K562 (cell line): ENCODE data around the gene WDR46. TPM values are rescaled to one million over a fixed set of nuclear protein-coding genes. Genes with fewer than 3 reads are reported as not detected.

Source experiments
- ATAC-seq: fragments of 200-7000 bp; cut with Tn5 transposase; 3 replicates; pipeline ENCODE4 v1.9.1; 2020; ENCODE audit warnings: moderate library complexity
- BruUV-seq: library from RNA; stranded (reverse); fragments of 400-500 nt; replicated peaks from 2 replicates; lab custom pipeline; 2021; lab: Mats Ljungman, UMichigan
- CTCF ChIA-PET: fragments of 300-600 bp; formaldehyde crosslinking; extraction: SDS; loops from one replicate; lab custom pipeline; 2021; ENCODE audit warnings: low intra/inter-chr PET ratio; lab: Yijun Ruan, JAX
- POLR2A ChIA-PET: fragments of 300-600, 350-650 bp; sonication (Branson Sonifier 250); formaldehyde crosslinking; extraction: SDS; loops from one replicate; lab custom pipeline; 2021; ENCODE audit warnings: antibody characterized with exemption, inconsistent platforms; lab: Yijun Ruan, JAX
- DNase-seq, 4 experiments: peaks; one replicate each; pipeline versions ENCODE4 v3.0.0 to v3.0.0-alpha.2; 2011 to 2018; ENCODE audit warnings: low spot score in 3 of 4, mixed read lengths in 3 of 4; ENCODE audit errors: extremely low read depth in 1 of 4
- FAIRE-seq: peaks from 2 replicates; lab custom pipeline; 2011; peaks lifted over from hg19 to GRCh38; lab: Jason Lieb, UNC
- H2AFZ ChIP-seq: 2 replicates; pipeline ENCODE4 v1.6.0; 2011; ENCODE audit warnings: low read depth, low read length, control low read depth, inconsistent platforms
- H3K27ac ChIP-seq: fragments of 200-600 bp; 3 replicates; pipeline ENCODE4 v1.8.0; 2011; ENCODE audit warnings: low read depth, mild to moderate bottlenecking, control low read depth, inconsistent platforms, low read length, moderate library complexity, mixed read lengths; ENCODE audit errors: extremely low read depth
- H3K27me3 ChIP-seq, 2 experiments: fragments of 300-600 bp in 1 of 2; 2 replicates in 1 of 2; 3 replicates in 1 of 2; pipeline versions ENCODE4 v1.6.0 to v1.8.0; 2011; ENCODE audit warnings: inconsistent platforms in 2 of 2, low read length in 2 of 2, mild to moderate bottlenecking in 1 of 2, mixed read lengths in 1 of 2, moderate library complexity in 1 of 2; ENCODE audit not compliant: control insufficient read depth in 2 of 2, insufficient read depth in 2 of 2
- H3K36me3 ChIP-seq: fragments of 300-600 bp; 3 replicates; pipeline ENCODE4 v1.8.0; 2011; ENCODE audit warnings: mild to moderate bottlenecking, low read length, inconsistent platforms; ENCODE audit not compliant: control insufficient read depth, insufficient read depth
- H3K4me1 ChIP-seq, 2 experiments: fragments of 200-600 bp in 1 of 2; replicated peaks in 1 of 2; 2 replicates in 1 of 2; 3 replicates in 1 of 2; pipeline versions ENCODE4 v1.5.1 to v1.8.0; 2011; ENCODE audit warnings: inconsistent platforms in 2 of 2, low read length in 2 of 2, mild to moderate bottlenecking in 1 of 2, mixed read lengths in 1 of 2, moderate library complexity in 1 of 2; ENCODE audit not compliant: control insufficient read depth in 2 of 2, insufficient read depth in 2 of 2
- H3K4me2 ChIP-seq: 2 replicates; pipeline ENCODE4 v1.6.1; 2011; ENCODE audit warnings: low read length, control low read depth, inconsistent platforms, mixed read lengths; ENCODE audit not compliant: insufficient read depth
- H3K4me3 ChIP-seq: fragments of 200-600 bp; sonication (generic), shearing (Covaris generic); 2 replicates; pipeline ENCODE4 v1.5.1; 2016; ENCODE audit warnings: control low read depth, inconsistent platforms
- H3K79me2 ChIP-seq: fragments of 200-600 bp; 3 replicates; pipeline ENCODE4 v1.8.0; 2011; ENCODE audit warnings: low read length, inconsistent platforms; ENCODE audit not compliant: control insufficient read depth, insufficient read depth
- H3K9ac ChIP-seq, 2 experiments: 2 replicates each; pipeline versions ENCODE4 v1.6.0 to v1.6.1; 2011; ENCODE audit warnings: low read depth in 2 of 2, low read length in 2 of 2, control low read depth in 1 of 2, inconsistent platforms in 1 of 2, mild to moderate bottlenecking in 1 of 2, mixed read lengths in 1 of 2; ENCODE audit not compliant: insufficient read depth in 1 of 2
- H3K9me1 ChIP-seq: one replicate; pipeline ENCODE4 v1.6.0; 2011; ENCODE audit warnings: inconsistent platforms, mild to moderate bottlenecking, low read length, moderate library complexity; ENCODE audit not compliant: control insufficient read depth, insufficient read depth
- H3K9me3 ChIP-seq: replicated peaks from 2 replicates; pipeline ENCODE4 v1.5.1; 2011; ENCODE audit warnings: low read depth, low read length, inconsistent platforms; ENCODE audit not compliant: control insufficient read depth, insufficient read depth
- H4K20me1 ChIP-seq: replicated peaks from 2 replicates; pipeline ENCODE4 v1.6.1; 2011; ENCODE audit warnings: low read length, inconsistent platforms, mixed read lengths; ENCODE audit not compliant: control insufficient read depth, insufficient read depth
- BCOR ChIP-seq: fragments of 450-650 bp; IDR thresholded peaks from 2 replicates; pipeline ENCODE4 v1.6.1; 2016
- CBX3 ChIP-seq, 2 experiments: IDR thresholded peaks; 1 replicate in 1 of 2; 2 replicates in 1 of 2; pipeline ENCODE4 v1.6.1; 2012; ENCODE audit warnings: inconsistent platforms in 2 of 2, low read length in 2 of 2, borderline replicate concordance in 1 of 2, control low read depth in 1 of 2
- RBM25 ChIP-seq: fragments of 200-400 bp; formaldehyde crosslinking; IDR thresholded peaks from 2 replicates; pipeline ENCODE4 v1.6.1; 2018; ENCODE audit warnings: low read length, low read depth, moderate library complexity; ENCODE audit not compliant: severe bottlenecking
- ZNF121 ChIP-seq: sonication (generic); formaldehyde crosslinking; conservative IDR thresholded peaks from 2 replicates; pipeline ENCODE4 v1.8.0; 2022; ENCODE audit warnings: missing genetic modification reagents
- ZNF644 ChIP-seq: fragments of 200-800 bp; sonication (Bioruptor generic); IDR thresholded peaks from 2 replicates; pipeline ENCODE4 v1.6.1; 2016; ENCODE audit warnings: low read depth, missing genetic modification characterization, missing compliant biosample characterization
- ZNF79 ChIP-seq: fragments of 250-450 bp; sonication (Bioruptor Pico); IDR thresholded peaks from 2 replicates; pipeline ENCODE4 v1.4.0; 2020; ENCODE audit warnings: low read depth, mild to moderate bottlenecking, moderate library complexity
- WGBS: fragments of 100-300 bp; shearing (Covaris generic); methylation state at CpG from one replicate; pipeline ENCODE4 v1.1.6; 2016; ENCODE audit warnings: low coverage, mixed read lengths; ENCODE audit not compliant: insufficient coverage; ENCODE audit errors: missing lambda C conversion rate; 5-methylcytosine and 5-hydroxymethylcytosine counted together
- in situ Hi-C: fragments of 300-500 bp; cut with MboI; formaldehyde crosslinking; loops from 4 replicates; pipeline ENCODE4 v1.15.0; 2018; ENCODE audit warnings: inconsistent platforms, mixed read lengths
- intact Hi-C: fragments of 100-400 bp; cut with micrococcal nuclease; formaldehyde crosslinking; loops from 2 replicates; pipeline ENCODE4 v1.14.2; 2022
- polyA plus RNA-seq, 8 experiments: library from polyadenylated mRNA; depleted of rRNA in 4 of 8; stranded (reverse) in 5 of 8; unstranded in 3 of 8; fragments of >200 nt; fragmentation: Nextera tagmentation in 2 of 8; fragmentation: Illumina TruSeq in 1 of 8; extraction: Ambion mirVana in 2 of 8; extraction: Trizol in 1 of 8; gene quantifications; 2 replicates each; pipeline versions ENCODE4 v1.2.1 to v1.2.3, GENCODE V29; 2011 to 2014; ENCODE audit warnings: inconsistent platforms in 1 of 8, missing spikeins in 1 of 8
- total RNA-seq, 7 experiments: library from RNA; depleted of rRNA in 6 of 7; stranded (reverse); fragments of >200 nt in 6 of 7; fragmentation: Illumina TruSeq in 2 of 7; extraction: Trizol in 2 of 7; gene quantifications; 2 replicates each; pipeline versions ENCODE4 v1.2.1 to v1.2.3, GENCODE V29; 2011 to 2021; ENCODE audit warnings: low replicate concordance in 1 of 7

WDR46 gene
- total and polyA plus RNA-seq, 9 of the 15 experiments (the other 6 are each of a cell fraction or from before 2014, with no cell fraction given): 8.9 to 146 (median 93.1) TPM

DNA sequence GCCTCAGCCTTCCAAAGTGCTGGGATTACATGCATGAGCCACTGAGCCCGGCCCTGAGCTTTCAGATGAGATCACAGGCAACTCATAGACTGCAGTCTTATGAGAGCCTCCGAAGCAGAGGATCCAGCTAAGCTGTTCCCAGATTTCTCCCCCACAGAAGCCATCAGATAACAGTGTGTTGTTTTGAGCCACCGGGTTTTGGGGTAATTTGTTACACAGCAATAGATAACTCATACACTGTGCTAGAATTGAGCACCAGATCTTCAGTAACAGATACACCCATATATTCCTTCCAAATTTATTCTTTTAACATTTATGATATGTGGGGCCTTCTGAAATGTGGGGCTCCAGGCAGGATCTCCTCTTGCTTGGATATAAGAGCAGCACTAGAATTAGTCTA, 47.5 kb upstream of the WDR46 start:
- Histone ChIP-seq H3K4me1 (no peaks in the 10 kb centered on the region; a peak in 2 of 5 replicates), H3K9ac (no peak overlapping the region), H4K20me1 (no peaks in the 10 kb centered on the region), H3K4me3 (no peak overlapping the region), H3K9me3 (no peaks in the 10 kb centered on the region; the same call in 1 of the 2 replicates), H3K27ac (no peak overlapping the region), H3K4me2 (no peak overlapping the region), H2AFZ (no peak overlapping the region), H3K36me3 (no peaks in the 10 kb centered on the region), H3K79me2 (no peaks in the 10 kb centered on the region), H3K9me1 (no peaks in the 10 kb centered on the region), H3K27me3 (no peaks in the 10 kb centered on the region)
- CTCF ChIA-PET: no interaction called here
- FAIRE-seq: no peak
- WGBS: 32% methylated on average over 3 of the region's 3 CpGs
- DNase-seq: no peak
- no TSS peak for BruUV-seq
- intact Hi-C loops: no loop called here
- in situ Hi-C loops: no loop called here
- no peak for ATAC-seq
- POLR2A ChIA-PET: interaction anchor here (0.8 to 1.1 kb wide), 3 partner anchors 13 to 65 kb away, joined by 3 to 6 read pairs (median 3); partner anchors contain the start of genes RPS18 and VPS52
- TF ChIP-seq CBX3 (IDR thresholded peaks at IDR 0.05; ENCODE audit: borderline replicate concordance in 1 of 2, low read length in 2 of 2) (peak in 1 of 2 experiments; percentile 65; a peak in 1 of 3 replicates), RBM25 (peak; percentile 20), ZNF121 (CRISPR knock-in tag) (no peak), BCOR (peak; percentile 43; the same call in 1 of the 2 replicates)

DNA sequence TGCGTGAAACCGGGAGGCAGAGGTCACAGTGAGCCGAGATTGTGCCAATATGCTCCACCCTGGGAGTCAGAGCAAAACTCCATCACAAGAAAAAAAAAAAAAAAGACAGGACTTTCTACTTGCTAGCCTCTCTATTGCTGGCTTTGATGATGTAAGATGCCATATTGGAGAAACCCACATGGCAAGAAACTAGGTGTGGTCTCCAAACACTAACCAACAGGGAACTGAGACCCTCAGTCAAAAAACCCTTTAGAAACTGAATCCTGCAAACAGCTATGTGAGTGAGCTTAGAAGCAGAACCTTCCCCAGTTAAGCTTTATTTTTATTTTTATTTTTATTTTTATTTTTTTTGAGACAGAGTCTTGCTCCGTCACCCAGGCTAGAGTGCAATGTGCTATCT, 46.9 kb upstream of the WDR46 start:
- no peaks in the 10 kb centered on the region; the same call in 1 of the 2 replicates for H3K9me3 ChIP-seq
- H3K9me1 ChIP-seq: no peaks in the 10 kb centered on the region
- no peak overlapping the region for H3K4me3 ChIP-seq
- no peaks in the 10 kb centered on the region for H3K27me3 ChIP-seq
- BruUV-seq: no TSS peak
- CTCF ChIA-PET: no interaction called here
- in situ Hi-C loops (no loop called here), intact Hi-C loops (no loop called here)
- FAIRE-seq (no peak), ATAC-seq (no peak), DNase-seq (no peak)
- no peaks in the 10 kb centered on the region for H3K79me2 ChIP-seq
- TF ChIP-seq ZNF79 (CRISPR knock-in tag) (no peak), ZNF644 (no peak)
- no peak overlapping the region for H3K4me2 ChIP-seq
- no peak overlapping the region for H2AFZ ChIP-seq
- POLR2A ChIA-PET: interaction anchor here (0.8 to 1.1 kb wide), 3 partner anchors 12 to 64 kb away, joined by 3 to 6 read pairs (median 3); partner anchors contain the start of genes RPS18 and VPS52
- H3K36me3 ChIP-seq: no peaks in the 10 kb centered on the region
- H3K4me1 ChIP-seq: no peaks in the 10 kb centered on the region; a peak in 2 of 5 replicates
- no peak overlapping the region for H3K27ac ChIP-seq
- no peaks in the 10 kb centered on the region for H4K20me1 ChIP-seq
- no peak overlapping the region for H3K9ac ChIP-seq
- 50% methylated on average over 4 of the region's 4 CpGs for WGBS
